Endothelial cell of hepatic sinusoid (primary cell): ENCODE data around the gene HP.
"Not testable (repeated sequence)": the region's sequence is repeated elsewhere in the genome, so short reads cannot be mapped to it uniquely, and the experiment has no call there.

Experiments used
- in situ Hi-C: cut with HindIII; loops from 2 replicates; pipeline ENCODE4 v1.10.0; 2017; ENCODE audit warnings: low sequenced_read_pairs

HP gene, protein sequence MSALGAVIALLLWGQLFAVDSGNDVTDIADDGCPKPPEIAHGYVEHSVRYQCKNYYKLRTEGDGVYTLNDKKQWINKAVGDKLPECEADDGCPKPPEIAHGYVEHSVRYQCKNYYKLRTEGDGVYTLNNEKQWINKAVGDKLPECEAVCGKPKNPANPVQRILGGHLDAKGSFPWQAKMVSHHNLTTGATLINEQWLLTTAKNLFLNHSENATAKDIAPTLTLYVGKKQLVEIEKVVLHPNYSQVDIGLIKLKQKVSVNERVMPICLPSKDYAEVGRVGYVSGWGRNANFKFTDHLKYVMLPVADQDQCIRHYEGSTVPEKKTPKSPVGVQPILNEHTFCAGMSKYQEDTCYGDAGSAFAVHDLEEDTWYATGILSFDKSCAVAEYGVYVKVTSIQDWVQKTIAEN

DNA sequence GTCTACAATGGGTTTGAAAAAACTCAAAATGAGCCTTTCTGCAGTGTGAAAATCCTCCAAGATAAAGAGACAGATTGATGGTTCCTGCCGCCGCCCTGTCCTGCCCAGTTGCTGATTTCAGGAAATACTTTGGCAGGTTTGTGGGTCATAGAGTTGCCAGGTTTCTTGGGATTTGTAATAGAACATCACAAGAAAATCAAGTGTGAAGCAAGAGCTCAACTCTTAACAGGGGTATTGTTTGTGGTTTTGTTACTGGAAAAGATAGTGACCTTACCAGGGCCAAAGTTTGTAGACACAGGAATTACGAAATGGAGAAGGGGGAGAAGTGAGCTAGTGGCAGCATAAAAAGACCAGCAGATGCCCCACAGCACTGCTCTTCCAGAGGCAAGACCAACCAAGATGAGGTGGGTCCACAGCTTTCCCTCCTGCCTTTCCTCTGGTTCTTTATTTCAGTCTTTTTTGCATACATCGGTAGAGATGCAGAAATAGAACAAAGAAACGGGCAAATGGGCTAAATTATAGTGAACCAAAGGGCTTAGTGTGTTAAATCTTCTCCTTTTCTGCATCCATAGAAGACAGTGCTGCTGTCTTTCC lies at the start of gene HP:
TSS of gene HP (plus strand) at position 252 of the 594 bp plus-strand sequence. CDS start at position 400, 148 bp downstream.
- in situ Hi-C loops, result not testable (repeated sequence)

DNA sequence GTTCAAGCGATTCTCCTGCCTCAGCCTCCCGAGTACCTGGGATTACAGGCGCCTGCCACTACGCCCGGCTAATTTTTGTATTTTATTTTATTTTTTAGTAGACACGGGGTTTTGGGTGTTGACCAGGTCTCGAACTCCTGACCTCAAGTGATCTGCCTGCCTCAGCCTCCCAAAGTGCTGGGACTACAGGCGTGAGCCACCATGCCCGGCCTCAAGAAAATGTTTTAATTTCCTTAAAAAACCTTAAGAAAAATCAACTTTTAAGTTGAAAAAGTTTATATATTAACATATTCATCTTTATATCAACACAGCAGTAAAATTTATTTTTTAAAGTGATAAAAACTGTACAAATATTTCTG lies 46.3 kb upstream of the HP start:
- in situ Hi-C loops, result not testable (repeated sequence)

- in situ Hi-C loops, result no loop called here
These were observed 45.7 kb upstream of the HP start, which contains the start of gene DHODH for GRCh38 chr16:72008424-72009216. DHODH (plus strand) TSS chr16:72008744; CDS start chr16:72008765, 21 bp downstream.

DNA sequence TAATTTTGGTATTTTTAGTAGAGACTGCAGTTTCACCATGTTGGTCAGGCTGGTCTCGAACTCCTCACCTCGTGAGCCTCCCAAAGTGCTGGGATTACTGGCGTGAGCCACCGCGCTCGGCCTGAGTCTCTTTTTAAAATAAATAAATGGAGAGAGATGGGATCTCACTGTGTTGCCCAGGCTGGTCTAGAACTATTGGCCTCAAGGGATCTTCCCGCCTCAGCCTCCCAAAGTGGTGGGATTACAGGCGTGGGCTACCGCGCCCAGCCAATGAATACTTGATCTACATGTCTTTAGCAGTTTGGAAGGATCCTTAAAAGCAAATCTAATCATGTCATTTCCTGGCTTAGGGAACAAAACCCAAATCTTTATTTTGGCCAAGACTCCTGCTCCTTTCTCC lies 44.5 kb upstream of the HP start:
- in situ Hi-C loops, result no loop called here

- in situ Hi-C loops, result no loop called here
These were observed 41.7 kb upstream of the HP start for GRCh38 chr16:72012607-72013006.

DNA sequence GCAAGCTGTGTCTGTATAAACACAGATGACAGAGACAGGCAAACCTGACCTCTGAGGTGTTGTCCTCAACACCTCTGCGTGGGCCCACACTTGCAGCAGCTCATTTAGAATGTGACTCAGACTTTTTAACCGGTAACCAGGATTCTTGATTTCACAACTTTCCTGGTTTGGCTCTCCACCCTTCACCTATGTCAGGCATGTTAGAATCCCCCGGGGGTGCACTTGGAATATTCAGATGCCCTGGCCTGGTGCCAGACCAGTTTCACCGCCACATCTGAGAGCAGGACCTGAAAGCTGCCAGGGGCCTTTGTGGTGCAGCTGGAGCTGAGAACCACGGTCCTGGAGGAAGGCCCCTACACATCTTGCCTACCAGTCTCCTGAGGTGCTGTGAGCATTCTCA lies 40.9 kb upstream of the HP start:
- in situ Hi-C loops, result no loop called here

GRCh38 chr16:72013888-72014581 lies 40.3 kb upstream of the HP start:
- in situ Hi-C loops, result no loop called here

DNA sequence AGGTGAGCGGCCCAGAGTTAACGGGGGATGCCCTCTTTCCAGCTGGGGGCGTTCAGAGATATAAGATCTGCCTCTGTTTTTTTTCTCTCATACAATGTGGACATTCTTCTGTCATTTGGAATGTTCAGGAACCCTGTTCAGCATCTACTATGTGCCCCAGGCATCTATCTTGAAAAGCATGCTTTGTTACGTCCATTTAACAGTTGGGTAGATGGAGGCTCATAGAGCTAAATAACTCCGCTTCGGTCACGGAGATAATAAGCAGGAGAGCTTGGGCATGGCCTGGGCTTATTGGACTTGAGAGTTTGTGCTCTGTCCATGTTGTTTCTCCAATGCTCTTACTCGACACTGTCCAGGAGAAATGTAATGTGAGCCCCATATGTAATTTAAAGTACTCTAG lies 39.6 kb upstream of the HP start:
- in situ Hi-C loops, result no loop called here

GRCh38 chr16:72015124-72015523 lies 39.2 kb upstream of the HP start:
- in situ Hi-C loops, result no loop called here

GRCh38 chr16:72018470-72018869 lies 35.8 kb upstream of the HP start:
- in situ Hi-C loops, result no loop called here

- in situ Hi-C loops, result no loop called here
These were observed 33.3 kb upstream of the HP start for GRCh38 chr16:72021043-72021442.

GRCh38 chr16:72022127-72022526 lies 32.2 kb upstream of the HP start:
- in situ Hi-C loops, result no loop called here

DNA sequence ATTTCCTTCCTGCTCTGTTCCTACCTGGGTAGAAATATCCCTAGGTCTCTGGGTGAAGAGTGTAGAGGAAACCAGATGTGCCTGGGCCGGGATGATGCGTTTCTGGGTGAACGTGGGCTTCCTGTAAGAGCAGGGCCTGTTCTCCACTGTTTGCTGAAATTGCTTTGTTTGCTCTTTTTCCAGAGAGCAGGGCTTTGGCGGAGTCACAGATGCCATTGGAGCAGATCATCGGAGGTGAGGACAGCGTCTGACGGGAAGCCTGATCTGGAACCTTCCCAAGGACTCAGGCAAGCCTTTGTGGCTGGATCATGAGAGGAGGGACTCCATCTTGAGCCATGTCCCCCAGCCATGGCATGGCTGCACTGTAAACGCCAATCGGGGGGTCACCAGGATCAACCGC lies 30.3 kb upstream of the HP start:
- in situ Hi-C loops, result no loop called here

GRCh38 chr16:72024862-72025382 lies 29.4 kb upstream of the HP start:
- in situ Hi-C loops, result no loop called here

DNA sequence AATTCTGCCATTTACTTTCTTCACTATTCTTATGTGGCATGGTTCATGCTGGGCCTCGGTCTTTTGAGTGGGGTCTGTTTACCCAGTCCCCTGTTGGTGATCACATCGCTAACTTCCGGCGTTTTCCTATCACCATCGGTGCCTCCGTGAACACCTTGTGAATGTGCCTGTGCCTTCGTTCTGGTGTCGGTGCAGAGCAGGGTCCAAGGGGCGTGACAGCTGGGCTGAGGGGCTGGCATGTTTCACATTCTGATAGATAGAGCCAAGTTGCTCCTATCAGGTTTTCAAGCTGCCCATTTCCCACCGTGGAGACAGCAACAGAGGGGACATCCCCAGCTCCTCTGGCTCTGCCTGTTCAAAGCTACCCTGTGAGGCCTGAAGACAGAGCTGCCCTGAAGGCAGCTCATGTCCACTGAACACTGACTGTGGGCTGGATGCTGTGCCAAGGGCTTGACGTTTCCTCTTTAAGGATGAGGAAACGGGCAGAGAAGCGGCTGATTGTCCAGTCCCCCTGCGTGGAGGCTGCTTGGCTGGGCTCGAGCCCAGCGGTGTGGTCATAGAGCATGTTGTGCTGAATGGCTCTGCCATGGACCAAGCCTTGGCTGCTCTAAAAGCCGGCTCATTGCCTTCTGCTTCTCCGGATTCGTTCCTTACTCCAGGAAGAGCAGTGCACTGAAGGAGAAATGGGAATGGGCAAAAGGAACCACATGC lies 28.7 kb upstream of the HP start:
- in situ Hi-C loops, result no loop called here

DNA sequence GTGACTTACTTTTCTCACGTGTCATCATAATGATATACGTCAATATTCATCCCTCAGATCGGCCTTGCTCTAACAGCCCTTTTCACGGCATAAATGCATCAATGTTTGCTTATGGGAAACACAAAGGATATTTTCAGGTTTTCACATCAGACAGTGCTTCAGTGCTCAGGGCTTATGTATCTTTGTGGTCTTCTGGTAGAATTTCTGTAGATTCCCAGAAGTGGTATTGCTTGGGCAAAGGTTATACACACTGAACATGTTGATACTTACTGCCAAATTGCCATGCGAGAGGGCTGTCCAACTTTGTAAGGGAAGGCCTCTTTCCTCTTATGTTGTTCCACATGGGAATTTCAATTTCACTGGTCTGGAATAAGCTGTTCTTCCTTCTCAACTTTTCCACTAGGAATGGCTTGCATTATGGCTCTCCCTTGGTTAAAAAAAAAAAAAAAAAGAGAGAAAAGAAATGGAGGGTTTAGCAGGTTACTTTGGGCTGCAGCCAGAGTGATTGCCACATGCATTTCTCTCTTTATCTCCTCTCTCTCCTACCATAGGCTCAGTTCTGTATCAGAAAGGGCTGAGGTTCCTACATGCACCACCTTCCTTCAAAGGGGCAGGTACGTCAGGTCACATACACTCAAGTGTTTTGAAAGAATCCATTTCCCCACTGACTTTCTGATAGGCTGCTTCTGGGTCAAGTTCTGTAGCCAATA lies 26.5 kb upstream of the HP start:
- in situ Hi-C loops, result no loop called here

GRCh38 chr16:72029567-72030271 lies 24.6 kb upstream of the HP start:
- in situ Hi-C loops, result no loop called here

DNA sequence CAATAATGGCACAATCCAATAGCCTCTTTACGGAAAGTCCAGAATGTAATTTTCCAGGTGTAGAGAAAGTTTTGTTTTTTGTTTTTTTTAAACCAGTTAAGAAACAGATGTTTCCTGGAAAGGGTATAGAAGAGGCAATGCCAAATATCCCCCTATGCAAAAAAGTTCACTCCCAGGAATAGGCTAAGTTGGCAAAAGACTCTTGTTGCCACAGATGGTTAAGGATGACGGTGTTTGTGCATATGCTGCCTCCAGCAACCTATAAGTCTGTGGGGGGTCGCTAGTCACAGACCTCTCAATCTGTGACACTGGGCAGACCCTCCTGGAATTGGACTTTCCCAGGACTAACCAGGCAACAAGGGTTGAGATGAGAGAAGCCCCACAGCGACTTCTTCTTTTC lies 20.9 kb upstream of the HP start:
- in situ Hi-C loops, result no loop called here

DNA sequence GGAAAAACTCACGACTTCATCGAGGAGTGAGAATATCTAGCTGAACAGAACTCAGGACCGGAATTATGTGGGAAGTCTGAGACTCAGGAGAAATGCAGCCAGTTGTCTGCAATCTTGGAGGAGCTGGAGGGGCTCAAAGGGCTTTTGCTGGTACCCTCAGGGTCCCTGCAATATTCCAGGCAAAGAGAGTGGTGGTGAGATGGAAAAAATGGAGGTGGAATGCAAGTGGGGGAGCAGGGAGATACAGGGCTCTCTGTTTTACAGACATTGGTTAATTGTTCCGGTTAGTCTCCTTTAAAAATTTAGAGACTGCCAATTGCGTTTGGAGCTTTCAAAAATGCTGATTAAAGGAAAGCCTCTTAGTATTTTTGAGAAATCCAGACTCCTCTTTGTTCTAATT lies 18.2 kb upstream of the HP start:
- in situ Hi-C loops, result no loop called here
